Vagina (tissue), 2 donors: ENCODE measurements around the gene CLIP3.

ENCODE experiments used
- POLR2AphosphoS5 ChIP-seq, 2 donors: sonication (generic); formaldehyde crosslinking; IDR thresholded peaks; one replicate each; pipeline ENCODE4 v1.9.0; 2017; ENCODE audit warnings: antibody characterized with exemption in 2 of 2, mild to moderate bottlenecking in 2 of 2, low read depth in 1 of 2; ENCODE audit not compliant: insufficient read depth in 1 of 2
- TF ChIP-seq, protein P1 (sequence below), 3 experiments: fragments of 450-650 bp in 2 of 3; fragments of 200-600 bp in 1 of 3; sonication (generic) in 1 of 3; IDR thresholded peaks; one replicate each; pipeline ENCODE4 v1.5.1; 2017 to 2019; ENCODE audit warnings: antibody characterized with exemption in 3 of 3, mild to moderate bottlenecking in 2 of 3, moderate library complexity in 2 of 3

DNA sequence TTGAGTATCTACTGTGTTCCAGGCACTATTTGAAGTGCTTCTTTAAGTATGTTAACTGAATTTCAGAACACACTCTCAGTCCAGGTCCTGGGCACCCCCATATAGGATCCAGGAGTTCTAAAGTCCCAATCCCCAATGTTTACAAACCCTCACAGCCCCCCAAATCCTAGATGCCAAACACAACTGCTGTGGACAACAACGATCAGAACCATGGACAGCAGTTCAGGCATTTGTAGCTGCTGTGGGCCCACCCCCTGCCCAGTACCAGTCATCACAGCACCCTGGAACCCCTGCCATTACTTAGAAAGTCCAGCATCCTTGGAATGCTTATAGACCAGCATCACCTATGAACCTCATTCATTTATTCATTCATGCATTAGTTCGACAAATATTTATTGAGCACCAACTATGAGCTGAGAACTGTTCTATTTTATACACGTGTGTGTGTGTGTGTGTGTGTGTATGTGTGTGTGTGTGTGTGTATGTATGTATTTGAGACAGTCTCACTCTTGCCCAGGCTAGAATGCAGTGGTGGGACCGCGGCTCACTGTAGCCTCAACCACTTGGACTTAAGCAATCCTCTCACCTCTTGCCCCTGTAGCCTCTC lies 57.0 kb downstream of the CLIP3 start:
- TF ChIP-seq, protein P1, sequence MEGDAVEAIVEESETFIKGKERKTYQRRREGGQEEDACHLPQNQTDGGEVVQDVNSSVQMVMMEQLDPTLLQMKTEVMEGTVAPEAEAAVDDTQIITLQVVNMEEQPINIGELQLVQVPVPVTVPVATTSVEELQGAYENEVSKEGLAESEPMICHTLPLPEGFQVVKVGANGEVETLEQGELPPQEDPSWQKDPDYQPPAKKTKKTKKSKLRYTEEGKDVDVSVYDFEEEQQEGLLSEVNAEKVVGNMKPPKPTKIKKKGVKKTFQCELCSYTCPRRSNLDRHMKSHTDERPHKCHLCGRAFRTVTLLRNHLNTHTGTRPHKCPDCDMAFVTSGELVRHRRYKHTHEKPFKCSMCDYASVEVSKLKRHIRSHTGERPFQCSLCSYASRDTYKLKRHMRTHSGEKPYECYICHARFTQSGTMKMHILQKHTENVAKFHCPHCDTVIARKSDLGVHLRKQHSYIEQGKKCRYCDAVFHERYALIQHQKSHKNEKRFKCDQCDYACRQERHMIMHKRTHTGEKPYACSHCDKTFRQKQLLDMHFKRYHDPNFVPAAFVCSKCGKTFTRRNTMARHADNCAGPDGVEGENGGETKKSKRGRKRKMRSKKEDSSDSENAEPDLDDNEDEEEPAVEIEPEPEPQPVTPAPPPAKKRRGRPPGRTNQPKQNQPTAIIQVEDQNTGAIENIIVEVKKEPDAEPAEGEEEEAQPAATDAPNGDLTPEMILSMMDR (IDR thresholded peaks at IDR 0.05), result no peak
- no peak for TF ChIP-seq POLR2AphosphoS5 (IDR thresholded peaks at IDR 0.05; ENCODE audit: insufficient read depth in 1 of 2, low read depth in 1 of 2)
